MCF 10A (cell line): ENCODE data around the gene MRPL27. TPM values are rescaled to one million over a fixed set of nuclear protein-coding genes. Genes with fewer than 3 reads are reported as not detected.

ENCODE experiments used
- BruUV-seq: library from RNA; stranded (reverse); fragments of 400-500 nt; replicated peaks from 2 replicates; lab custom pipeline; 2021; lab: Mats Ljungman, UMichigan
- CTCF ChIA-PET: fragments of 300-600 bp; sonication (Branson Sonifier 250); formaldehyde crosslinking; extraction: SDS; loops from one replicate; lab custom pipeline; 2021; ENCODE audit warnings: antibody characterized with exemption, inconsistent platforms; lab: Yijun Ruan, JAX
- POLR2A ChIA-PET: fragments of 300-600, 350-650 bp; sonication (Branson Sonifier 250); formaldehyde crosslinking; extraction: SDS; loops from one replicate; lab custom pipeline; 2020; ENCODE audit warnings: antibody characterized with exemption, inconsistent platforms; lab: Yijun Ruan, JAX
- DNase-seq: peaks from one replicate; pipeline ENCODE4 v3.0.0-alpha.2; 2018; ENCODE audit not compliant: unreplicated experiment
- H3K27ac Mint-ChIP-seq: one replicate; pipeline ENCODE4 v1.8.0; 2022; ENCODE audit warnings: mild to moderate bottlenecking, low read depth, mixed read lengths; ENCODE audit not compliant: unreplicated experiment
- H3K27me3 Mint-ChIP-seq: one replicate; pipeline ENCODE4 v1.8.0; 2022; ENCODE audit warnings: mixed read lengths; ENCODE audit not compliant: insufficient read depth, unreplicated experiment
- H3K36me3 Mint-ChIP-seq: one replicate; pipeline ENCODE4 v1.8.0; 2022; ENCODE audit warnings: mild to moderate bottlenecking, moderate library complexity, mixed read lengths; ENCODE audit not compliant: insufficient read depth, unreplicated experiment
- H3K4me1 Mint-ChIP-seq: one replicate; pipeline ENCODE4 v1.8.0; 2022; ENCODE audit warnings: mixed read lengths; ENCODE audit not compliant: insufficient read depth, unreplicated experiment
- H3K4me3 Mint-ChIP-seq: one replicate; pipeline ENCODE4 v1.8.0; 2022; ENCODE audit warnings: mild to moderate bottlenecking, moderate library complexity, mixed read lengths; ENCODE audit not compliant: unreplicated experiment
- H3K9me3 Mint-ChIP-seq: one replicate; pipeline ENCODE4 v1.8.0; 2022; ENCODE audit warnings: mixed read lengths; ENCODE audit not compliant: unreplicated experiment
- intact Hi-C: fragments of 100-400 bp; cut with micrococcal nuclease; formaldehyde crosslinking; loops from 2 replicates; pipeline ENCODE4 v1.14.1; 2022
- total RNA-seq: library from RNA; stranded (reverse); gene quantifications from 2 replicates; pipeline ENCODE4 v1.2.3, GENCODE V29; 2022
- TF ChIP-seq, protein P1 (sequence below): fragments of 200-600 bp; IDR thresholded peaks from one replicate; pipeline ENCODE4 v1.8.0; 2022; ENCODE audit warnings: antibody characterized with exemption, mild to moderate bottlenecking; ENCODE audit not compliant: unreplicated experiment

Gene MRPL27
- total RNA-seq, 1 experiment from 2014 or later, result 71.5 TPM

DNA sequence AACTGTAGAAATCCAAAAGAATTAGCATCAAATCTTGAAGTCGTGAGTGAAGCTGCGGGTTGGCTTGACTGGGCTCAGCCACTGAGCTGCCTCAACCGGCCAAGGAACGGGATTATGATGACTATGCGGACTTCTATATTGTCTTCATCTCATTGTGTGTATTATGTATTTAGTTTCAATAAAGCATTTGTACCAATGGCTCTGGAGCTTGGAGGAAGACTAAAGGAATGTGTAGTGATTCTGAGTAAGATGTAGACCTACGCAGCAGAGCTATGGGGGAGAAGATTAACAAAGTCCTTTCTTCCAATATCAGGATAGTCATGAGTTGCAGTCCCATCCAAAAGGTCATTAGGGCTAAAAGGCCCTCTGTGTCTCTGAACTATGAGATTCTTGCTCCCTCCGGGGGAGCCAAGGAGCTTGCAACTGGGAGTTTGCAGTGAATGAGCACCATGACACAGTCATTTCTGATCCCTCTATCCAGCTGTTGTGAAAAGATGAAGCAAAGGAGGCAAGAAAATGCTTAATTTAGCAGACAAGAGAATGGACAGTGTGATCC, 8.4 kb upstream of the MRPL27 start:
- Mint-ChIP-seq H3K9me3 (no peaks in the 10 kb centered on the region), H3K4me3 (no peak overlapping the region), H3K27ac (no peak overlapping the region), H3K4me1 (peaks cover 5% of the 10 kb centered on the region), H3K36me3 (peaks cover 66% of the 10 kb centered on the region), H3K27me3 (no peaks in the 10 kb centered on the region)
- POLR2A ChIA-PET, result interaction anchor here (0.8 to 2.5 kb wide), 7 partner anchors 8 to 98 kb away, joined by 3 to 12 read pairs (median 6); partner anchors contain the start of genes EME1, LRRC59 and MRPL27
- no peak for DNase-seq
- TF ChIP-seq, protein P1, sequence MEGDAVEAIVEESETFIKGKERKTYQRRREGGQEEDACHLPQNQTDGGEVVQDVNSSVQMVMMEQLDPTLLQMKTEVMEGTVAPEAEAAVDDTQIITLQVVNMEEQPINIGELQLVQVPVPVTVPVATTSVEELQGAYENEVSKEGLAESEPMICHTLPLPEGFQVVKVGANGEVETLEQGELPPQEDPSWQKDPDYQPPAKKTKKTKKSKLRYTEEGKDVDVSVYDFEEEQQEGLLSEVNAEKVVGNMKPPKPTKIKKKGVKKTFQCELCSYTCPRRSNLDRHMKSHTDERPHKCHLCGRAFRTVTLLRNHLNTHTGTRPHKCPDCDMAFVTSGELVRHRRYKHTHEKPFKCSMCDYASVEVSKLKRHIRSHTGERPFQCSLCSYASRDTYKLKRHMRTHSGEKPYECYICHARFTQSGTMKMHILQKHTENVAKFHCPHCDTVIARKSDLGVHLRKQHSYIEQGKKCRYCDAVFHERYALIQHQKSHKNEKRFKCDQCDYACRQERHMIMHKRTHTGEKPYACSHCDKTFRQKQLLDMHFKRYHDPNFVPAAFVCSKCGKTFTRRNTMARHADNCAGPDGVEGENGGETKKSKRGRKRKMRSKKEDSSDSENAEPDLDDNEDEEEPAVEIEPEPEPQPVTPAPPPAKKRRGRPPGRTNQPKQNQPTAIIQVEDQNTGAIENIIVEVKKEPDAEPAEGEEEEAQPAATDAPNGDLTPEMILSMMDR, result no peak
- intact Hi-C loops, result no loop called here
- BruUV-seq, result TSS peak; percentile 42
- CTCF ChIA-PET, result interaction anchor here (0.6 to 4.5 kb wide), 6 partner anchors 8 to 56 kb away, joined by 3 to 37 read pairs (median 7); partner anchors contain the start of gene LRRC59

GRCh38 chr17:50380369-50381259, 7.6 kb upstream of the MRPL27 start:
- TF ChIP-seq, protein P1, result no peak
- ChIA-PET POLR2A (interaction anchor here (0.8 to 2.5 kb wide), 7 partner anchors 7 to 99 kb away, joined by 3 to 12 read pairs (median 6); partner anchors contain the start of genes EME1, LRRC59 and MRPL27), CTCF (interaction anchor here (0.5 to 4.5 kb wide), 4 partner anchors 16 to 315 kb away, joined by 4 to 37 read pairs (median 11); partner anchors contain the start of gene LRRC59)
- no peak overlapping the region for H3K4me3 Mint-ChIP-seq
- DNase-seq, result no peak
- intact Hi-C loops, result no loop called here
- H3K36me3 Mint-ChIP-seq, result peaks cover 59% of the 10 kb centered on the region
- H3K27me3 Mint-ChIP-seq, result no peaks in the 10 kb centered on the region
- no peak overlapping the region for H3K27ac Mint-ChIP-seq
- peaks cover 5% of the 10 kb centered on the region for H3K4me1 Mint-ChIP-seq
- BruUV-seq, result no TSS peak
- H3K9me3 Mint-ChIP-seq, result no peaks in the 10 kb centered on the region

GRCh38 chr17:50379351-50380132, 6.6 kb upstream of the MRPL27 start:
- Mint-ChIP-seq H3K27ac (no peak overlapping the region), H3K36me3 (peaks cover 48% of the 10 kb centered on the region), H3K9me3 (no peaks in the 10 kb centered on the region), H3K4me1 (peaks cover 5% of the 10 kb centered on the region), H3K27me3 (no peaks in the 10 kb centered on the region), H3K4me3 (no peak overlapping the region)
- intact Hi-C loops, result no loop called here
- BruUV-seq, result no TSS peak
- CTCF ChIA-PET, result interaction anchor here (0.5 to 4.5 kb wide), 4 partner anchors 18 to 316 kb away, joined by 4 to 18 read pairs (median 4); partner anchors contain the start of gene LRRC59
- POLR2A ChIA-PET, result interaction anchor here (1.1 to 1.7 kb wide), 2 partner anchors 21 to 49 kb away, joined by 3 to 4 read pairs; no protein-coding TSS in a partner anchor
- TF ChIP-seq, protein P1, result no peak
- no peak for DNase-seq
